Progenitor cell of endocrine pancreas (in vitro differentiated cells): ENCODE results near the gene MRPL10. TPM values are rescaled to one million over a fixed set of nuclear protein-coding genes. Genes with fewer than 3 reads are reported as not detected.
"Not testable (repeated sequence)": the region's sequence is repeated elsewhere in the genome, so short reads cannot be mapped to it uniquely, and the experiment has no call there.

ENCODE experiments used
- DNase-seq: peaks from one replicate; pipeline ENCODE4 v3.0.0; 2021; ENCODE audit warnings: low spot score; ENCODE audit not compliant: unreplicated experiment
- H3K27ac Mint-ChIP-seq: 2 replicates; pipeline ENCODE4 v1.8.0; 2021; ENCODE audit warnings: mild to moderate bottlenecking, moderate library complexity, mixed read lengths
- H3K27me3 Mint-ChIP-seq: 2 replicates; pipeline ENCODE4 v1.8.0; 2021; ENCODE audit warnings: mixed read lengths
- H3K36me3 Mint-ChIP-seq: 2 replicates; pipeline ENCODE4 v1.8.0; 2022; ENCODE audit warnings: mixed read lengths; ENCODE audit not compliant: insufficient read depth
- H3K4me1 Mint-ChIP-seq: 2 replicates; pipeline ENCODE4 v1.8.0; 2021; ENCODE audit warnings: low read depth, mixed read lengths
- H3K4me3 Mint-ChIP-seq: 2 replicates; pipeline ENCODE4 v1.8.0; 2021; ENCODE audit warnings: low read depth, mild to moderate bottlenecking, moderate library complexity, mixed read lengths
- H3K9me3 Mint-ChIP-seq: 2 replicates; pipeline ENCODE4 v1.8.0; 2021; ENCODE audit warnings: low read depth, mixed read lengths
- total RNA-seq: library from RNA; stranded (reverse); gene quantifications from 2 replicates; pipeline ENCODE4 v1.2.1, GENCODE V29; 2021
- TF ChIP-seq, protein P1 (sequence below): fragments of 200-600 bp; sonication (generic); IDR thresholded peaks from one replicate; pipeline ENCODE4 v1.5.0; 2021; ENCODE audit warnings: antibody characterized with exemption, mild to moderate bottlenecking; ENCODE audit not compliant: unreplicated experiment

The MRPL10 gene
- total RNA-seq, 1 donor from 2014 or later, result 41.1 TPM

DNA sequence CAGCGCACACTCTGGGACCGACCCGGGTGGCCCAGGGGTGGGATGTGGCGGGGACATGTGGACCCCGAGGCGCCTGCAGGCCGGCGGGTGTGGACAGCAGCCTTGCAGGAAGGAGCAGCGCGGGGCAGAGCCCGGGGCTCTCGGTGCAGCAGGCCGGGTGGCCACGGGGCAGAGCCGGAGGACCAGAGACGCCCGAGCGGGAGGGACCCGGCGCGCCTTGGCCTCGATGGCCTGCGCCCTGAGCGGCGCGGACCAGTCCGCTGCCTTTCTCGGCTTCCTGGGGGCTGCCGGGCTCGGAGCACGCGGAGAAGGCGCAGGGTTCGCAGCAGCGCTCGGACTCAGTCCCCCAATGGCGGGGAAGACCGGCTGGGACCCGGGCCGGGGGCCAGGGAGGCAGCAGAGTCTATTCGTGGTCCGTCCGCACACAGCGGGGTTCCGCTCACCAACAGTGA is 53.1 kb downstream of the MRPL10 start:
- no peak for DNase-seq
- Mint-ChIP-seq H3K4me1 (no peaks in the 10 kb centered on the region), H3K4me3 (no peak overlapping the region), H3K27me3 (peaks cover 85% of the 10 kb centered on the region), H3K27ac (no peak overlapping the region), H3K9me3 (no peaks in the 10 kb centered on the region), H3K36me3 (no peaks in the 10 kb centered on the region)
- TF ChIP-seq, protein P1, sequence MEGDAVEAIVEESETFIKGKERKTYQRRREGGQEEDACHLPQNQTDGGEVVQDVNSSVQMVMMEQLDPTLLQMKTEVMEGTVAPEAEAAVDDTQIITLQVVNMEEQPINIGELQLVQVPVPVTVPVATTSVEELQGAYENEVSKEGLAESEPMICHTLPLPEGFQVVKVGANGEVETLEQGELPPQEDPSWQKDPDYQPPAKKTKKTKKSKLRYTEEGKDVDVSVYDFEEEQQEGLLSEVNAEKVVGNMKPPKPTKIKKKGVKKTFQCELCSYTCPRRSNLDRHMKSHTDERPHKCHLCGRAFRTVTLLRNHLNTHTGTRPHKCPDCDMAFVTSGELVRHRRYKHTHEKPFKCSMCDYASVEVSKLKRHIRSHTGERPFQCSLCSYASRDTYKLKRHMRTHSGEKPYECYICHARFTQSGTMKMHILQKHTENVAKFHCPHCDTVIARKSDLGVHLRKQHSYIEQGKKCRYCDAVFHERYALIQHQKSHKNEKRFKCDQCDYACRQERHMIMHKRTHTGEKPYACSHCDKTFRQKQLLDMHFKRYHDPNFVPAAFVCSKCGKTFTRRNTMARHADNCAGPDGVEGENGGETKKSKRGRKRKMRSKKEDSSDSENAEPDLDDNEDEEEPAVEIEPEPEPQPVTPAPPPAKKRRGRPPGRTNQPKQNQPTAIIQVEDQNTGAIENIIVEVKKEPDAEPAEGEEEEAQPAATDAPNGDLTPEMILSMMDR, result no peak

- Mint-ChIP-seq H3K36me3 (no peaks in the 10 kb centered on the region), H3K4me3 (no peak overlapping the region), H3K27ac (no peak overlapping the region), H3K27me3 (peaks cover 76% of the 10 kb centered on the region), H3K9me3 (no peaks in the 10 kb centered on the region), H3K4me1 (no peaks in the 10 kb centered on the region)
- no peak for DNase-seq
- TF ChIP-seq, protein P1, result peak; percentile 66
These were observed 54.8 kb downstream of the MRPL10 start for GRCh38 chr17:47776330-47777197.

GRCh38 chr17:47774987-47775580 is 56.3 kb downstream of the MRPL10 start:
- Mint-ChIP-seq H3K36me3 (no peaks in the 10 kb centered on the region), H3K4me1 (no peaks in the 10 kb centered on the region), H3K4me3 (no peak overlapping the region), H3K9me3 (peaks cover 4% of the 10 kb centered on the region), H3K27me3 (peaks cover 67% of the 10 kb centered on the region), H3K27ac (no peak overlapping the region)
- TF ChIP-seq, protein P1, result no peak
- DNase-seq, result no peak

DNA sequence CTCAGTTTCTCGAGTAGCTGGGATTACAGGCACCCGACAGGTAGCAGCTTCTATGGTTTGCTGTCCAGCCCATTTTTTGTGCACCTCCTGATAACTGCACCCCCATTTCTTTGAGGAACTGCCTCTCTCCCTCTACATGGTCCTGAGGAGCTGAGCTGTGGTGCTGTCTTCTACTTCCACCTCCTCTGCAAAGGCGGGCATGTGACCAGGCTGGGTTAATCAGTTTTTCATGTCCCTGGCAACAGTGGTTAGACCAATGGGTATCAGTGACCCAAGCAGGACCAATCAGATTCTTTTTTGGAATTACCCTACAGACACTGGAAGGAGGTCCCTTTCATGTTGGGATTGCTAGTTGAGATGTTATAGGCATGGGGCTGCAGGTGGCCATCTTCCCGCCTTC is 57.0 kb downstream of the MRPL10 start:
- no peak overlapping the region for H3K27ac Mint-ChIP-seq
- no peak overlapping the region for H3K4me3 Mint-ChIP-seq
- TF ChIP-seq, protein P1, result no peak
- DNase-seq, result no peak
- peaks cover 4% of the 10 kb centered on the region for H3K9me3 Mint-ChIP-seq
- no peaks in the 10 kb centered on the region for H3K4me1 Mint-ChIP-seq
- H3K36me3 Mint-ChIP-seq, result no peaks in the 10 kb centered on the region
- H3K27me3 Mint-ChIP-seq, result peaks cover 61% of the 10 kb centered on the region

- DNase-seq, H3K4me3 Mint-ChIP-seq, H3K36me3 Mint-ChIP-seq, H3K27ac Mint-ChIP-seq, H3K4me1 Mint-ChIP-seq: not testable (repeated sequence)
- Mint-ChIP-seq H3K9me3 (peaks cover 11% of the 10 kb centered on the region), H3K27me3 (peaks cover 64% of the 10 kb centered on the region)
These were observed 57.7 kb downstream of the MRPL10 start for GRCh38 chr17:47773649-47774048.

Other genes with a start within 250 kb of the MRPL10 start
- 379 and 386 TPM in 2 replicates for gene KPNB1, start 181.6 kb downstream of the MRPL10 start, total RNA-seq
- gene TBKBP1, start 137.4 kb downstream of the MRPL10 start, total RNA-seq, result 21.7 and 23.2 TPM in 2 replicates
- not detected in 2 replicates for gene TBX21, start 98.3 kb downstream of the MRPL10 start, total RNA-seq
- gene OSBPL7, start 9.7 kb downstream of the MRPL10 start, total RNA-seq, result 20.5 and 26.2 TPM in 2 replicates
- gene LRRC46, start 129 bp upstream of the MRPL10 start, total RNA-seq, result 1.3 and 1.7 TPM in 2 replicates
- gene SCRN2, start 9.7 kb upstream of the MRPL10 start, total RNA-seq, result 58.6 and 59.0 TPM in 2 replicates
- 0.74 and 1.1 TPM in 2 replicates for gene SP6, start 19.6 kb upstream of the MRPL10 start, total RNA-seq
- 16.0 and 18.6 TPM in 2 replicates for gene SP2, start 64.7 kb upstream of the MRPL10 start, total RNA-seq
- 11.9 and 12.2 TPM in 2 replicates for gene PNPO, start 110.0 kb upstream of the MRPL10 start, total RNA-seq
- gene PRR15L, start 126.3 kb upstream of the MRPL10 start, total RNA-seq, result 32.2 and 36.1 TPM in 2 replicates
- 336 and 344 TPM in 2 replicates for gene CDK5RAP3, start 139.6 kb upstream of the MRPL10 start, total RNA-seq
- gene COPZ2, start 206.3 kb upstream of the MRPL10 start, total RNA-seq, result 0.64 TPM in 1 of 2 replicates, not detected in the other
- 123 and 124 TPM in 2 replicates for gene NFE2L1, start 216.8 kb upstream of the MRPL10 start, total RNA-seq